ENCODE data around the gene SLC39A9. TPM values are rescaled to one million over a fixed set of nuclear protein-coding genes. Genes with fewer than 3 reads are reported as not detected.

SLC39A9 gene
- total and polyA plus RNA-seq, 10 of the 15 experiments (the other 5 are each of a cell fraction or from before 2014, with no cell fraction given): 19.9 to 109 (median 46.9) TPM

DNA sequence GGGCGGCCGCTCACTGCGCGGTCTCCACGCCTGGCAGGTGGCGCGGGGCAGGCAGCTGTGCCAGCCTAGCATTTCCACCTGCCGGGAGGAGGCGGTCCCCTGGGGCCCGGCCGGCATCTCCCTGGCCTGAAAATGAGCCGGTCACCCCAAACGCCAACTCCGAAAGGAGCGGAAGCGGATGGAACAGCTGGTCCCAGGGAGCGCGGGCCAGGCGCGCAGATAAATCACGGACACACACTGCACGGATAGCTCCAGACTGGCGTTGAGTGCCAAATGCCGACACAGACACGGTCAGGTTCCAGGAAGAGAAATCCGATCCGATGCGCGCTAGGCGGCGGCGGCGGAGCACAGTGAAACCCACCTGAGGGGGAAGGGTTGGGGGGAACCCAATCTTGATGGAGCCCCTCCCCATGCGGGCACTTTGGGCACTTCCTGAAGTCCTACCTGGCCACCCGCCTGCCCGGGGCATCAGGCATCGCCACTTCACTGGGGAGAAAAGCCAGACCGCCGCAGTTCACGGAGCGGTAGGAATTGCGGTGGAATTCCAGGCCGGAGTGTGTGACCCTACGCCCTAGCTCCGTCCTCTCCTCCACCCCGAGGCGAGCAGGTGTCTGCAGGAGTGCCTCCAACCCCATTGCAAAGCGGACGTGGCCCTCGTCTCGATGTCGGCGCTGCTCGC, 85.4 kb downstream of the SLC39A9 start:
- Histone ChIP-seq H3K27ac (ENCODE audit: control insufficient read depth, insufficient read depth) (no peak overlapping the region), H3K79me2 (ENCODE audit: control insufficient read depth, insufficient read depth, low read length) (no peaks in the 10 kb centered on the region), H3K4me1 (ENCODE audit: control insufficient read depth, insufficient read depth, low read length) (peaks cover 10% of the 10 kb centered on the region), H3K27me3 (replicated peaks in 1 of 2; ENCODE audit: control insufficient read depth in 2 of 2, insufficient read depth in 2 of 2, low read length in 1 of 2) (peaks cover 9 to 14% of the 10 kb centered on the region in 2 experiments; a peak in 3 of 4 replicates), H2AFZ (ENCODE audit: control insufficient read depth, low read depth, low read length) (no peak overlapping the region), H3K36me3 (ENCODE audit: control insufficient read depth in 2 of 2, insufficient read depth in 2 of 2, low read length in 1 of 2) (no peaks in the 10 kb centered on the region), H4K20me1 (ENCODE audit: control insufficient read depth, insufficient read depth) (no peaks in the 10 kb centered on the region), H3K9me3 (replicated peaks; ENCODE audit: control insufficient read depth, insufficient read depth, low read length) (no peaks in the 10 kb centered on the region), H3K9ac (ENCODE audit: control insufficient read depth, insufficient read depth, low read length) (no peak overlapping the region), H3K4me2 (ENCODE audit: control insufficient read depth, insufficient read depth) (peak overlapping the region; percentile 36; the same call in 1 of the 2 replicates), H3K4me3 (no peak overlapping the region)
- TF ChIP-seq STAT1 (conservative IDR thresholded peaks at IDR 0.05) (no peak), HDAC6 (IDR thresholded peaks at IDR 0.05; ENCODE audit: unreplicated experiment) (no peak), JUND (IDR thresholded peaks at IDR 0.05; ENCODE audit: low read depth, low read length) (no peak), STAT3 (IDR thresholded peaks at IDR 0.05; ENCODE audit: low read depth, low read length) (no peak), MEF2A (IDR thresholded peaks at IDR 0.05; ENCODE audit: insufficient read depth, low read depth, low read length) (no peak), CEBPB (IDR thresholded peaks at IDR 0.05; ENCODE audit: borderline replicate concordance in 1 of 2, low read depth in 2 of 2, low read length in 2 of 2) (no peak), TBL1XR1 (IDR thresholded peaks at IDR 0.05; ENCODE audit: low read depth, low read length) (no peak), NR2C2 (IDR thresholded peaks at IDR 0.05; ENCODE audit: borderline replicate concordance, control insufficient read depth, insufficient read length, low read depth) (no peak), YY1 (IDR thresholded peaks at IDR 0.05; ENCODE audit: low read depth, low read length) (no peak), MYC (IDR thresholded peaks at IDR 0.05; ENCODE audit: insufficient read depth, insufficient read length, insufficient replicate concordance, low read length, severe bottlenecking) (no peak), SMARCA5 (IDR thresholded peaks at IDR 0.05) (no peak), HCFC1 (IDR thresholded peaks at IDR 0.05; ENCODE audit: low read length) (no peak), JUNB (IDR thresholded peaks at IDR 0.05) (no peak)
- TF ChIP-seq, protein P1, sequence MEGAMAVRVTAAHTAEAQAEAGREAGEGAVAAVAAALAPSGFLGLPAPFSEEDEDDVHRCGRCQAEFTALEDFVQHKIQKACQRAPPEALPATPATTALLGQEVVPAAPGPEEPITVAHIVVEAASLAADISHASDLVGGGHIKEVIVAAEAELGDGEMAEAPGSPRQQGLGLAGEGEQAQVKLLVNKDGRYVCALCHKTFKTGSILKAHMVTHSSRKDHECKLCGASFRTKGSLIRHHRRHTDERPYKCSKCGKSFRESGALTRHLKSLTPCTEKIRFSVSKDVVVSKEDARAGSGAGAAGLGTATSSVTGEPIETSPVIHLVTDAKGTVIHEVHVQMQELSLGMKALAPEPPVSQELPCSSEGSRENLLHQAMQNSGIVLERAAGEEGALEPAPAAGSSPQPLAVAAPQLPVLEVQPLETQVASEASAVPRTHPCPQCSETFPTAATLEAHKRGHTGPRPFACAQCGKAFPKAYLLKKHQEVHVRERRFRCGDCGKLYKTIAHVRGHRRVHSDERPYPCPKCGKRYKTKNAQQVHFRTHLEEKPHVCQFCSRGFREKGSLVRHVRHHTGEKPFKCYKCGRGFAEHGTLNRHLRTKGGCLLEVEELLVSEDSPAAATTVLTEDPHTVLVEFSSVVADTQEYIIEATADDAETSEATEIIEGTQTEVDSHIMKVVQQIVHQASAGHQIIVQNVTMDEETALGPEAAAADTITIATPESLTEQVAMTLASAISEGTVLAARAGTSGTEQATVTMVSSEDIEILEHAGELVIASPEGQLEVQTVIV (IDR thresholded peaks at IDR 0.05; ENCODE audit: borderline replicate concordance, partially characterized antibody): no peak
- TF ChIP-seq, protein P2, sequence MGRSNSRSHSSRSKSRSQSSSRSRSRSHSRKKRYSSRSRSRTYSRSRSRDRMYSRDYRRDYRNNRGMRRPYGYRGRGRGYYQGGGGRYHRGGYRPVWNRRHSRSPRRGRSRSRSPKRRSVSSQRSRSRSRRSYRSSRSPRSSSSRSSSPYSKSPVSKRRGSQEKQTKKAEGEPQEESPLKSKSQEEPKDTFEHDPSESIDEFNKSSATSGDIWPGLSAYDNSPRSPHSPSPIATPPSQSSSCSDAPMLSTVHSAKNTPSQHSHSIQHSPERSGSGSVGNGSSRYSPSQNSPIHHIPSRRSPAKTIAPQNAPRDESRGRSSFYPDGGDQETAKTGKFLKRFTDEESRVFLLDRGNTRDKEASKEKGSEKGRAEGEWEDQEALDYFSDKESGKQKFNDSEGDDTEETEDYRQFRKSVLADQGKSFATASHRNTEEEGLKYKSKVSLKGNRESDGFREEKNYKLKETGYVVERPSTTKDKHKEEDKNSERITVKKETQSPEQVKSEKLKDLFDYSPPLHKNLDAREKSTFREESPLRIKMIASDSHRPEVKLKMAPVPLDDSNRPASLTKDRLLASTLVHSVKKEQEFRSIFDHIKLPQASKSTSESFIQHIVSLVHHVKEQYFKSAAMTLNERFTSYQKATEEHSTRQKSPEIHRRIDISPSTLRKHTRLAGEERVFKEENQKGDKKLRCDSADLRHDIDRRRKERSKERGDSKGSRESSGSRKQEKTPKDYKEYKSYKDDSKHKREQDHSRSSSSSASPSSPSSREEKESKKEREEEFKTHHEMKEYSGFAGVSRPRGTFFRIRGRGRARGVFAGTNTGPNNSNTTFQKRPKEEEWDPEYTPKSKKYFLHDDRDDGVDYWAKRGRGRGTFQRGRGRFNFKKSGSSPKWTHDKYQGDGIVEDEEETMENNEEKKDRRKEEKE (IDR thresholded peaks at IDR 0.05): no peak
- TF ChIP-seq, protein P3, sequence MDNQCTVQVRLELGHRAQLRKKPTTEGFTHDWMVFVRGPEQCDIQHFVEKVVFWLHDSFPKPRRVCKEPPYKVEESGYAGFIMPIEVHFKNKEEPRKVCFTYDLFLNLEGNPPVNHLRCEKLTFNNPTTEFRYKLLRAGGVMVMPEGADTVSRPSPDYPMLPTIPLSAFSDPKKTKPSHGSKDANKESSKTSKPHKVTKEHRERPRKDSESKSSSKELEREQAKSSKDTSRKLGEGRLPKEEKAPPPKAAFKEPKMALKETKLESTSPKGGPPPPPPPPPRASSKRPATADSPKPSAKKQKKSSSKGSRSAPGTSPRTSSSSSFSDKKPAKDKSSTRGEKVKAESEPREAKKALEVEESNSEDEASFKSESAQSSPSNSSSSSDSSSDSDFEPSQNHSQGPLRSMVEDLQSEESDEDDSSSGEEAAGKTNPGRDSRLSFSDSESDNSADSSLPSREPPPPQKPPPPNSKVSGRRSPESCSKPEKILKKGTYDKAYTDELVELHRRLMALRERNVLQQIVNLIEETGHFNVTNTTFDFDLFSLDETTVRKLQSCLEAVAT (IDR thresholded peaks at IDR 0.05): no peak
- TF ChIP-seq, protein P4, sequence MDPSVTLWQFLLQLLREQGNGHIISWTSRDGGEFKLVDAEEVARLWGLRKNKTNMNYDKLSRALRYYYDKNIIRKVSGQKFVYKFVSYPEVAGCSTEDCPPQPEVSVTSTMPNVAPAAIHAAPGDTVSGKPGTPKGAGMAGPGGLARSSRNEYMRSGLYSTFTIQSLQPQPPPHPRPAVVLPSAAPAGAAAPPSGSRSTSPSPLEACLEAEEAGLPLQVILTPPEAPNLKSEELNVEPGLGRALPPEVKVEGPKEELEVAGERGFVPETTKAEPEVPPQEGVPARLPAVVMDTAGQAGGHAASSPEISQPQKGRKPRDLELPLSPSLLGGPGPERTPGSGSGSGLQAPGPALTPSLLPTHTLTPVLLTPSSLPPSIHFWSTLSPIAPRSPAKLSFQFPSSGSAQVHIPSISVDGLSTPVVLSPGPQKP (IDR thresholded peaks at IDR 0.05; ENCODE audit: low read depth, low read length): no peak
- BruUV-seq (replicated peaks): no TSS peak
- intact Hi-C loops (cut with micrococcal nuclease; ENCODE audit: unreplicated experiment) (no loop called here), in situ Hi-C loops (cut with MboI) (no loop called here)
- CTCF ChIA-PET: interaction anchor here (1.1 kb wide), 1 partner anchor 80 kb away, joined by 3 read pairs; no protein-coding TSS in a partner anchor
- POLR2A ChIA-PET: no interaction called here
- DNase-seq (ENCODE audit: low read depth, low spot score): no peak
- no peak for ATAC-seq
- SMC1A ChIA-PET (ENCODE audit: uncharacterized antibody, unreplicated experiment): no interaction called here
- FAIRE-seq: no peak
- WGBS (ENCODE audit: insufficient coverage, insufficient replicate concordance, low lambda C conversion rate, missing lambda C conversion rate): 18% methylated on average over 53 of the region's 54 CpGs
- RAD21 ChIA-PET (ENCODE audit: unreplicated experiment): no interaction called here
